Thyroid gland (tissue), 4 donors: ENCODE results near the gene CEBPB. TPM values are rescaled to one million over a fixed set of nuclear protein-coding genes. Genes with fewer than 3 reads are reported as not detected.
A peak's percentile ranks its signal among the peaks of the same experiment; 100 is the strongest.

Experiments used
- DNase-seq, 2 donors: peaks; one replicate each; pipeline ENCODE4 v3.0.0-alpha.2; 2019
- H3K27ac ChIP-seq, 3 donors: fragments of 200-600 bp; sonication (generic); 1 replicate in 2 of 3; 2 replicates in 1 of 3; pipeline ENCODE4 v1.5.1; 2016 to 2019; ENCODE audit warnings: mild to moderate bottlenecking in 1 of 3, moderate library complexity in 1 of 3
- H3K27me3 ChIP-seq: fragments of 200-600 bp; sonication (generic); one replicate; pipeline ENCODE4 v1.5.1; 2019
- H3K36me3 ChIP-seq, 2 donors: fragments of 200-600 bp; sonication (generic); one replicate each; pipeline ENCODE4 v1.5.1; 2016 to 2019
- H3K4me1 ChIP-seq, 2 donors: fragments of 200-600 bp; sonication (generic); one replicate each; pipeline ENCODE4 v1.5.1; 2017 to 2019
- H3K4me3 ChIP-seq, 3 donors: fragments of 200-600 bp; sonication (generic); replicated peaks in 1 of 3; 1 replicate in 2 of 3; 2 replicates in 1 of 3; pipeline ENCODE4 v1.5.1; 2016; ENCODE audit warnings: mild to moderate bottlenecking in 1 of 3
- H3K9me3 ChIP-seq: fragments of 200-600 bp; sonication (generic); one replicate; pipeline ENCODE4 v1.5.1; 2017
- CTCF ChIP-seq, 6 experiments: fragments of 200-600 bp in 3 of 6; fragments of 450-650 bp in 3 of 6; sonication (generic) in 3 of 6; IDR thresholded peaks; one replicate each; pipeline ENCODE4 v1.5.1; 2016 to 2019; ENCODE audit warnings: antibody characterized with exemption in 6 of 6, mild to moderate bottlenecking in 2 of 6, inconsistent platforms in 1 of 6, moderate library complexity in 1 of 6
- POLR2A ChIP-seq, 2 donors: fragments of 450-650 bp; IDR thresholded peaks; one replicate each; pipeline ENCODE4 v1.6.1; 2017; ENCODE audit warnings: antibody characterized with exemption in 2 of 2, mild to moderate bottlenecking in 2 of 2, moderate library complexity in 1 of 2
- WGBS, 2 donors: methylation state at CpG; one replicate each; pipeline ENCODE4 v1.1.5; 2017; 5-methylcytosine and 5-hydroxymethylcytosine counted together
- intact Hi-C: fragments of 100-400 bp; cut with DNase I; formaldehyde crosslinking; loops from one replicate; pipeline ENCODE4 v1.15.1; 2023
- total RNA-seq, 4 donors: library from RNA; depleted of rRNA; stranded (reverse); fragments of >200 nt; gene quantifications; one replicate each; pipeline ENCODE4 v1.2.3, GENCODE V29; 2016

The CEBPB gene
- total RNA-seq, 4 donors from 2014 or later: 61.7 to 132 (median 104) TPM

- Histone ChIP-seq H3K4me1 (peaks cover 4 to 48% of the 10 kb centered on the region in 2 donors), H3K9me3 (no peaks in the 10 kb centered on the region)
- peak in 1 of 2 donors; percentile 21 for DNase-seq
Measured at GRCh38 chr20:50144362-50144761, 46.3 kb upstream of the CEBPB start.

DNA sequence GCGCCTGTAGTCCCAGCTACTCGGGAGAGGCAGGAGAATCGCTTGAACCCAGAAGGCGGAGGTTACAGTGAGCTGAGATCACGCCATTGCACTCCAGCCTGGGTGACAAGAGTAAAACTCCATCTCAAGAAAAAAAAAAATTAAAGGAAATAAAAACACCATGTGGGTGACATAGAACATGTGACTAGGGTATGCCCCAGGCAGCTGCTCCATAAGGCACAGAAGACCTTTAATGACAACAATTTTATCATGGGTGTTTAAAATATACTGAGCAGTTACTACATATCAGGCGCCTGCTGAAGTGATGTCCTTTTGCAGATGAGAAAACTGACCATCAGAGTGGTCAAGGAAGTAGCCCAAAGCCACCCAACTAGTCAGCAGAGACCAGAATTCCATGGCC lies 45.1 kb upstream of the CEBPB start:
- no peaks in the 10 kb centered on the region for H3K9me3 ChIP-seq
- H3K27ac ChIP-seq: no peak overlapping the region
- no peaks in the 10 kb centered on the region for H3K27me3 ChIP-seq
- intact Hi-C loops: loop anchor here (10.0 kb wide), 1 partner anchor 61 kb away; no protein-coding TSS in a partner anchor
- peaks cover 15 to 23% of the 10 kb centered on the region in 2 donors for H3K36me3 ChIP-seq
- H3K4me1 ChIP-seq: peaks cover 12 to 54% of the 10 kb centered on the region in 2 donors
- TF ChIP-seq POLR2A (IDR thresholded peaks at IDR 0.05) (no peak), CTCF (IDR thresholded peaks at IDR 0.05) (no peak)
- WGBS, 2 donors: 75 to 87% methylated on average over 6 of the region's 6 CpGs
- H3K4me3 ChIP-seq: no peak overlapping the region
- no peak for DNase-seq

More at GRCh38 chr20:50144362-50144761, 46.3 kb upstream of the CEBPB start:
- peak overlapping the region in 1 of 3 donors; percentile 33 for H3K27ac ChIP-seq
- 55 to 80% methylated on average over 4 of the region's 4 CpGs for WGBS, 2 donors
- TF ChIP-seq CTCF (IDR thresholded peaks at IDR 0.05) (no peak), POLR2A (IDR thresholded peaks at IDR 0.05) (no peak)
- intact Hi-C loops: loop anchor here (10.0 kb wide), 1 partner anchor 60 kb away; no protein-coding TSS in a partner anchor
- H3K27me3 ChIP-seq: no peaks in the 10 kb centered on the region
- peaks cover 15 to 23% of the 10 kb centered on the region in 2 donors for H3K36me3 ChIP-seq
- no peak overlapping the region for H3K4me3 ChIP-seq

DNA sequence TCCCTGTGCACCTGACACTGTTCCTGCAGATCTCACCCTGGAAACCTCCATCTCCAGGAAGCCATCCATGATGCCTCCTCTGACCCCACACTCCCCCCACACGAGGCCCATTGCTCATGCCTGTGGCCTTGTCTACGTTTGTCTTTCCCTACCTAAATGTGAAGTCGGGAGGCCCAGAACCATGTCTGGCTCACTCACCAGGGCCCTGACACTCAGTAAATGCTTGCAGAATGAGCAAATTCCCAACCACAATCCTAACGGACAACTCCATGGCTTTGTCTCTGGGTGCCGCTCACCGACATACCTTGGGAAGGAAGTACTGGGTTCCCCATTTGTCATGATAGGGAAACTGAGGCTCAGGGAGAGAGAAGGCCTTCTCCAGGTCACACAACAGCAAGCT lies 44.4 kb upstream of the CEBPB start:
- Histone ChIP-seq H3K4me3 (no peak overlapping the region), H3K27ac (peak overlapping the region in 2 of 3 donors; percentile 52 to 70), H3K9me3 (no peaks in the 10 kb centered on the region), H3K36me3 (peaks cover 15 to 23% of the 10 kb centered on the region in 2 donors), H3K27me3 (no peaks in the 10 kb centered on the region), H3K4me1 (peaks cover 19 to 61% of the 10 kb centered on the region in 2 donors)
- DNase-seq: no peak
- intact Hi-C loops: loop anchor here (10.0 kb wide), 1 partner anchor 61 kb away; no protein-coding TSS in a partner anchor
- WGBS, 2 donors: 92 to 94% methylated on average over 6 of the region's 6 CpGs
- no peak for TF ChIP-seq CTCF (IDR thresholded peaks at IDR 0.05)
- no peak for TF ChIP-seq POLR2A (IDR thresholded peaks at IDR 0.05)

- 62 to 67% methylated on average over 17 of the region's 17 CpGs for WGBS, 2 donors
- Histone ChIP-seq H3K36me3 (peaks cover 15 to 19% of the 10 kb centered on the region in 2 donors), H3K4me1 (peaks cover 27 to 69% of the 10 kb centered on the region in 2 donors), H3K4me3 (no peak overlapping the region), H3K9me3 (no peaks in the 10 kb centered on the region), H3K27ac (peak overlapping the region; percentile 20 to 70 (median 52)), H3K27me3 (no peaks in the 10 kb centered on the region)
- peak in 1 of 2 donors; percentile 20 for DNase-seq
- TF ChIP-seq POLR2A (IDR thresholded peaks at IDR 0.05) (no peak), CTCF (IDR thresholded peaks at IDR 0.05) (no peak)
- intact Hi-C loops: loop anchor here (10.0 kb wide), 1 partner anchor 62 kb away; no protein-coding TSS in a partner anchor
Measured at GRCh38 chr20:50146732-50147662, 43.6 kb upstream of the CEBPB start.
